ENCODE results near the gene LCLAT1. TPM values are rescaled to one million over a fixed set of nuclear protein-coding genes. Genes with fewer than 3 reads are reported as not detected.

Gene LCLAT1
- total and polyA plus RNA-seq, 2 donors (not counting 1 experiment from before 2014, with no cell fraction given), result 5.1 to 21.9 TPM

DNA sequence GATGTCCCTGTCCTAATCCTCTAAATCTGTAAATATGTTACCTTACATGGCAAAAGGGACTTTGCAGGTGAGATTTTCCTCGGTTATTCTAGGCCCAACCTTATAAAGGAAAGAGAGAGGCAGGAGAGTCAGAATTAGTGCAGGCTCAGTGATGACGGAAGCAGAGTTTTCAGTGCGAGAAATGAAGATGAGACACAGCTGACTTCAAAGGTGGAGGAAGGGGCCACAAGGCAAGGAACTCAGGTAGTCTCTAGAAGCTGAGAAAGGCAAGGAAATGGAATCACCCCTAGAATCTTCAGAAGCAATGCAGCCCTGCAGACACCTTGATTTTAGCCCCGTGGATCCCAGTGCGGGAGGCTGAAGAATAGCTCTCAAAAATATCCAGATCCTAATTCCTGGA lies 7.2 kb upstream of the LCLAT1 start:
- ATAC-seq (ENCODE audit: low read depth) (no peak), DNase-seq (no peak)
- no peaks in the 10 kb centered on the region for H3K79me2 ChIP-seq (ENCODE audit: control insufficient read depth, insufficient read depth, low read length)
- no peak for TF ChIP-seq EZH2 (IDR thresholded peaks at IDR 0.05; ENCODE audit: borderline replicate concordance, insufficient read depth, low read depth, low read length, poor library complexity, severe bottlenecking)
- TF ChIP-seq, protein P1, sequence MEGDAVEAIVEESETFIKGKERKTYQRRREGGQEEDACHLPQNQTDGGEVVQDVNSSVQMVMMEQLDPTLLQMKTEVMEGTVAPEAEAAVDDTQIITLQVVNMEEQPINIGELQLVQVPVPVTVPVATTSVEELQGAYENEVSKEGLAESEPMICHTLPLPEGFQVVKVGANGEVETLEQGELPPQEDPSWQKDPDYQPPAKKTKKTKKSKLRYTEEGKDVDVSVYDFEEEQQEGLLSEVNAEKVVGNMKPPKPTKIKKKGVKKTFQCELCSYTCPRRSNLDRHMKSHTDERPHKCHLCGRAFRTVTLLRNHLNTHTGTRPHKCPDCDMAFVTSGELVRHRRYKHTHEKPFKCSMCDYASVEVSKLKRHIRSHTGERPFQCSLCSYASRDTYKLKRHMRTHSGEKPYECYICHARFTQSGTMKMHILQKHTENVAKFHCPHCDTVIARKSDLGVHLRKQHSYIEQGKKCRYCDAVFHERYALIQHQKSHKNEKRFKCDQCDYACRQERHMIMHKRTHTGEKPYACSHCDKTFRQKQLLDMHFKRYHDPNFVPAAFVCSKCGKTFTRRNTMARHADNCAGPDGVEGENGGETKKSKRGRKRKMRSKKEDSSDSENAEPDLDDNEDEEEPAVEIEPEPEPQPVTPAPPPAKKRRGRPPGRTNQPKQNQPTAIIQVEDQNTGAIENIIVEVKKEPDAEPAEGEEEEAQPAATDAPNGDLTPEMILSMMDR (IDR thresholded peaks at IDR 0.05), result no peak
- Mint-ChIP-seq H3K4me3 (no peak overlapping the region), H3K4me1 (peaks cover 30% of the 10 kb centered on the region), H3K9me3 (ENCODE audit: insufficient read depth) (no peaks in the 10 kb centered on the region), H3K27ac (peak overlapping the region; percentile 57), H3K27me3 (no peaks in the 10 kb centered on the region)
- POLR2A ChIA-PET, result no interaction called here
- no peaks in the 10 kb centered on the region for H3K36me3 ChIP-seq (replicated peaks in 1 of 2; ENCODE audit: control extremely low read depth in 1 of 2, control insufficient read depth in 1 of 2, extremely low read depth in 1 of 2, insufficient read depth in 2 of 2, low read length in 1 of 2)
- H3K4me3 ChIP-seq (ENCODE audit: control extremely low read depth in 1 of 5, extremely low read depth in 1 of 5, insufficient read depth in 1 of 5, low read depth in 2 of 5, low read length in 4 of 5), result no peak overlapping the region
- no peak overlapping the region for H3K27ac ChIP-seq (ENCODE audit: low read length in 2 of 2)
- H4K20me1 ChIP-seq (ENCODE audit: control insufficient read depth, insufficient read depth, low read length, poor library complexity, severe bottlenecking), result no peaks in the 10 kb centered on the region
- no peaks in the 10 kb centered on the region for H3K27me3 ChIP-seq (replicated peaks in 1 of 4; ENCODE audit: control extremely low read depth in 1 of 4, control insufficient read depth in 3 of 4, insufficient read depth in 4 of 4, low read length in 3 of 4)
- no peak overlapping the region for H2AFZ ChIP-seq (ENCODE audit: insufficient read depth, low read depth, low read length, poor library complexity, severe bottlenecking)
- 100% methylated on average over 2 of the region's 5 CpGs for WGBS (ENCODE audit: insufficient coverage)
- intact Hi-C loops (cut with micrococcal nuclease), result loop anchor here (5.0 kb wide), 1 partner anchor 32 kb away; no protein-coding TSS in a partner anchor
- CTCF ChIA-PET, result no interaction called here
- peaks cover 28 to 39% of the 10 kb centered on the region in 2 donors for H3K4me1 ChIP-seq (ENCODE audit: control insufficient read depth in 2 of 2, insufficient read depth in 2 of 2, low read length in 2 of 2)
- H3K9me3 ChIP-seq (ENCODE audit: control extremely low read depth in 1 of 3, control insufficient read depth in 2 of 3, insufficient read depth in 1 of 3, low read length in 2 of 3), result no peaks in the 10 kb centered on the region
- no peak overlapping the region for H3K9ac ChIP-seq (ENCODE audit: low read length)
- no peak overlapping the region for H3K4me2 ChIP-seq (replicated peaks; ENCODE audit: low read depth, low read length, poor library complexity, severe bottlenecking)

DNA sequence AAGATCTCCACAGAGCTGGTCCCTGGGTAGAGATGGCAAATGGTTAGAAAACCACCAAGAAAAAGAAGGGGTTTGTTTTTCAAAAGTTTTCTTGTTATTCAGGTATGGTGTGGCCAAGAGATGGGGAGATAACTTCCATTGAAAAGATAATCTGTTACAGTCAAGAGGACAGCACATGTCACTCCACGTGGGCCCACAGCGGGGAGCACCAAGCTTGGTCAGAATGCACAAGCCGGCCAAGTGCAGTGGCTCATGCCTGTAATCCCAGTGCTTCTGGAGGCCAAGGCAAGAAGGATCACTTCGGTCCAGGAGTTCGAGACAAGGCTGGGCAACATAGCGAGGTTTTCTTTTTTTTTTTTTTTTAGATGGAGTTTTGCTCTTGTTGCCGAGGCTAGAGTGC lies 6.0 kb upstream of the LCLAT1 start:
- Histone ChIP-seq H3K9ac (ENCODE audit: low read length) (no peak overlapping the region), H3K36me3 (replicated peaks in 1 of 2; ENCODE audit: control extremely low read depth in 1 of 2, control insufficient read depth in 1 of 2, extremely low read depth in 1 of 2, insufficient read depth in 2 of 2, low read length in 1 of 2) (no peaks in the 10 kb centered on the region), H3K27me3 (replicated peaks in 1 of 4; ENCODE audit: control extremely low read depth in 1 of 4, control insufficient read depth in 3 of 4, insufficient read depth in 4 of 4, low read length in 3 of 4) (no peaks in the 10 kb centered on the region), H3K4me2 (replicated peaks; ENCODE audit: low read depth, low read length, poor library complexity, severe bottlenecking) (no peak overlapping the region), H3K79me2 (ENCODE audit: control insufficient read depth, insufficient read depth, low read length) (no peaks in the 10 kb centered on the region), H2AFZ (ENCODE audit: insufficient read depth, low read depth, low read length, poor library complexity, severe bottlenecking) (no peak overlapping the region), H3K4me1 (ENCODE audit: control insufficient read depth in 2 of 2, insufficient read depth in 2 of 2, low read length in 2 of 2) (peaks cover 26 to 35% of the 10 kb centered on the region in 2 donors), H3K27ac (ENCODE audit: low read length in 2 of 2) (no peak overlapping the region), H3K4me3 (ENCODE audit: control extremely low read depth in 1 of 5, extremely low read depth in 1 of 5, insufficient read depth in 1 of 5, low read depth in 2 of 5, low read length in 4 of 5) (no peak overlapping the region), H4K20me1 (ENCODE audit: control insufficient read depth, insufficient read depth, low read length, poor library complexity, severe bottlenecking) (no peaks in the 10 kb centered on the region), H3K9me3 (ENCODE audit: control extremely low read depth in 1 of 3, control insufficient read depth in 2 of 3, insufficient read depth in 1 of 3, low read length in 2 of 3) (no peaks in the 10 kb centered on the region)
- no peak overlapping the region for H3K4me3 Mint-ChIP-seq
- DNase-seq (no peak), ATAC-seq (ENCODE audit: low read depth) (no peak)
- no peaks in the 10 kb centered on the region for H3K27me3 Mint-ChIP-seq
- H3K4me1 Mint-ChIP-seq, result peaks cover 26% of the 10 kb centered on the region
- WGBS (ENCODE audit: insufficient coverage), result 98% methylated on average over 3 of the region's 7 CpGs
- no peak for TF ChIP-seq EZH2 (IDR thresholded peaks at IDR 0.05; ENCODE audit: borderline replicate concordance, insufficient read depth, low read depth, low read length, poor library complexity, severe bottlenecking)
- TF ChIP-seq, protein P1 (IDR thresholded peaks at IDR 0.05), result no peak
- H3K27ac Mint-ChIP-seq, result no peak overlapping the region
- no peaks in the 10 kb centered on the region for H3K9me3 Mint-ChIP-seq (ENCODE audit: insufficient read depth)
- POLR2A ChIA-PET, result no interaction called here
- CTCF ChIA-PET, result no interaction called here
- intact Hi-C loops (cut with micrococcal nuclease), result no loop called here

Data from B cell (primary cell).